ENCODE measurements around the gene CNST.

CNST gene

DNA sequence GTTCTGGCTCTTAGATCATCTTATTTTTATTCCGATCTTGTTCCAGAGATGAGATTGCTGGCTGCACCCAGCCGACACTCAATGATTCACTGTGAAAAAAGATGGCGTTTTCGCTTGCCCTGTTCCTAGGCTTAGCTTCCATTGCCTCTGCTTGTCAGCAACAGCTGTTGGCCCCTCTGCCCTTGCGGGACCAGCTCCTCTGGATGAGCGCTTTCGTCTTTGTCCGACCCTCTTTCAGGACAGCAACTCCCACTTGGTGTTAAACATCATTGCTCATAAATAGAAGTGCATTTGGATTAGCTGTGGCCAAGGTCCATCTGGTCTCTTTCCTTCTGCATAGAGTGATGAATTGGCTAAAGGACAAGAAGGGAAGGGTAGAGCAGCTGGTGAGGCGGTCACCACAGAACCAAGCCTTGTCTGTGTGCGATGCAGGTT lies 114.5 kb downstream of the CNST start:
- DNase-seq (ENCODE audit: low read depth), result no peak
- TF ChIP-seq, protein P1, sequence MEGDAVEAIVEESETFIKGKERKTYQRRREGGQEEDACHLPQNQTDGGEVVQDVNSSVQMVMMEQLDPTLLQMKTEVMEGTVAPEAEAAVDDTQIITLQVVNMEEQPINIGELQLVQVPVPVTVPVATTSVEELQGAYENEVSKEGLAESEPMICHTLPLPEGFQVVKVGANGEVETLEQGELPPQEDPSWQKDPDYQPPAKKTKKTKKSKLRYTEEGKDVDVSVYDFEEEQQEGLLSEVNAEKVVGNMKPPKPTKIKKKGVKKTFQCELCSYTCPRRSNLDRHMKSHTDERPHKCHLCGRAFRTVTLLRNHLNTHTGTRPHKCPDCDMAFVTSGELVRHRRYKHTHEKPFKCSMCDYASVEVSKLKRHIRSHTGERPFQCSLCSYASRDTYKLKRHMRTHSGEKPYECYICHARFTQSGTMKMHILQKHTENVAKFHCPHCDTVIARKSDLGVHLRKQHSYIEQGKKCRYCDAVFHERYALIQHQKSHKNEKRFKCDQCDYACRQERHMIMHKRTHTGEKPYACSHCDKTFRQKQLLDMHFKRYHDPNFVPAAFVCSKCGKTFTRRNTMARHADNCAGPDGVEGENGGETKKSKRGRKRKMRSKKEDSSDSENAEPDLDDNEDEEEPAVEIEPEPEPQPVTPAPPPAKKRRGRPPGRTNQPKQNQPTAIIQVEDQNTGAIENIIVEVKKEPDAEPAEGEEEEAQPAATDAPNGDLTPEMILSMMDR (IDR thresholded peaks at IDR 0.05; ENCODE audit: insufficient read depth, low read depth, low read length, missing control alignments), result no peak
- no peak overlapping the region for H3K4me3 ChIP-seq (ENCODE audit: low read depth, low read length)

DNA sequence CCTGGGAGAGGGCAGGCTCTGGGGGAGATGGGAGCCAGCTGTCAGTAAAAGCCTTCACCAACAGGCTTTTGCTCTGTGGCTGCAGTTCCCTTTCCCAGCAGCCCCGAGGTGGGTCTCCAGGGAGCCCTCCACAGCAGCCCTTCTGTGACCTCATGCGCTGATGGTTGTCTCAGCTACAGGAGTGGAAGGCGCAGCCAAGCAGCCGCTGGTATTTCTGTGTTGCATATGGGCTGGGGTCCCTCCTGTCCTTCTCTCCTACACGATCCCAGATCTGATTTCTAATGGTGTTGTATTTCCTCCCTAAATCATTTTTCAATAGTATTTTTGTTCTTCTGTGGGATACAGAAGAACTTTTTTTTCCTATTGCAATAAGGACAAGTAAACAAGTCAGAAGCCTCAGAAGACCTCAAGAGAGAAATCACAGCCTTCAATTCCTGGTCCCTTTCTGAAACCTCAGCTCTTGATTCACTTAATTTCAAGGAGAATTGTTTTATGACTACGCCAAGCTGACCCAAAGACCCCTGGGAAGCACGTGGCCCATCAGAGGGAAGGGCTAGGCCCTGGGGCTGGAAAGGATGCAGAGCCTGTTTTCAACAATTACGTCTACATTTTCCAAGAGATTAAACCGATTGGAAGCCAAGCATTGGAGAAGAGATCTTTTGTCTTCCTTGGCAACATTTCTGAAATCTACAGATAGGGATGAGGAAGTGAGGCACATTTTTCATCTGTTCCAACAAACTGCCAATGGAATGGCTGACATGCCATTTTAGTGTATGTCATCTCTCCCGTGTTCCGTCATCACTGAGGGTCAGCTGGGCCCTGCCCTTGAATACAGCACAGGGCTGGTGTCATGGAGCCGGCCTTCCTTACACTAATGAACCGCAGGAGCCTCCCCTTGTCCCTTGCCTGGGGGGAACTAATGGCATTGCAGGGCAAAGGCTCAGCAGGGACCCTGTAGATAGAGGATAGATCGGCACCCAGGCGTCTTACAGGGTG lies 115.9 kb downstream of the CNST start:
- DNase-seq (ENCODE audit: low read depth), result no peak
- no peak overlapping the region for H3K4me3 ChIP-seq (ENCODE audit: low read depth, low read length)
- TF ChIP-seq, protein P1 (IDR thresholded peaks at IDR 0.05; ENCODE audit: insufficient read depth, low read depth, low read length, missing control alignments), result no peak

DNA sequence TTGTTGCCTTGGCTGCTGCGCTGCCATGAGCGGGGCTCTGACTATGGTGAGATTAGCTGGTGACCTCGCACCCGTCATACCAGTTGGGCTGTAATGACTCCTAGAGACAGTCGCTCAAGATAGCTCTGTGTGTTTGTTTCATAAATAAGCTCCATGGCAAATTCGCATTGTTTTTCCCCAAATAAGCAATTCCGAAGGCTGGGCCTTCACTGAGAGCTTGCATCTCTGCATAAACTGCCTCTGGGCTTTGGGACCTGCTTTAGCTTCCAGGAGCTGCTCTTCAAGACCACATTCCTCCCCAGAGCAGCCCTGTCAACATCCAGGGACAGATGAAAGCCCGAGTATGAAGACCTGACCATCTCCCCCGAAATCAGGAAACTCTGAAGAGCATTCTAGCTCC lies 117.3 kb downstream of the CNST start:
- H3K4me3 ChIP-seq (ENCODE audit: low read depth, low read length), result no peak overlapping the region
- no peak for DNase-seq (ENCODE audit: low read depth)
- TF ChIP-seq, protein P1 (IDR thresholded peaks at IDR 0.05; ENCODE audit: insufficient read depth, low read depth, low read length, missing control alignments), result no peak

DNA sequence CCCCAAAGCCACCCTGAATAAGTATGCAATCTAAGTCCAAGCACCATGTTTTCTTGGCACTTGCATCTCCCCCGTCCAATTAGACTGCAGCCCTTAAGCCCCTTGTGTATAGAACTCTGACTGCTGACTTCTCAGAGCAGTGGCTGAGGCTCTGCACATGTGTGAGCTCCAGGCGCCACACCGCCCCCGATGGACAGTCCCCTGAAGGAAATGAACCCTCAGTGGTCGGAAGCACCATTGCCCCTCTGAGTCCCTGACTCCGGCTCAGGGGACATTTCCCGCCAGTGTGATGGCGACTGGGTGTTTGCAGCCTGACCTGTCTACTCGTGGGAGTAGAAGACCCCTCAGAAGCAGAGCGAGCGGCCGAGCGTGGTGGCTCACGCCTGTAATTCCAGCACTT lies 120.7 kb downstream of the CNST start:
- TF ChIP-seq, protein P1 (IDR thresholded peaks at IDR 0.05; ENCODE audit: insufficient read depth, low read depth, low read length, missing control alignments), result no peak
- no peak for DNase-seq (ENCODE audit: low read depth)
- no peak overlapping the region for H3K4me3 ChIP-seq (ENCODE audit: low read depth, low read length)

DNA sequence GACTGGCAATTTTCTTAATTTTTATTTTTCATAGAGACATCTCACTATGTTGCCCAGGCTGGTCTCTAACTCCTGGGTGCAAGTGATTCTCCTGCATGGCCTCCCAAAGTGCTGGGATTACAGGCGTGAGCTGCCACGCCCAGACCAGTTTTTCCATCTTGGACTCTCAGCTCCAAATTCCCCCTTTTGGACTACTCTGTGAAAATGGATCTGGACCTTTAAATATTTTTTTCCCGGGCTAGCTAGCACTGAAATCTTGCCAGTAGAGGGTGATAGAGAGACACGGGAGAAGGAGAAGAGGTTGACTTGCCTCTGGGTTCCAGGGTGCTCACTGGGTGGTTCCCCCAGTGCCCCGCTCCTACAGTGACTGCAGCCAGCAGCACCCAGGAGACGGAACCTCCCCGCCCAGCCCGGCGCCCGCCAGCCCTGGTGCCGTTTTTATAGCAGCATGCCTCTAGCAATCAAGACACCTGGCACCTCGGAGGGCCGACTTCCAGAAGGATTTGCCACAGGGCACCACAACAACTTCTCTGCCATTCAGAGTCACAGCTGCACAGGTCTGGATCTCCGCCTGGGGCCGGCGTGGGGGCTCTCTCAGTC lies 123.3 kb downstream of the CNST start:
- TF ChIP-seq, protein P1 (IDR thresholded peaks at IDR 0.05; ENCODE audit: insufficient read depth, low read depth, low read length, missing control alignments), result peak; percentile 86
- no peak overlapping the region for H3K4me3 ChIP-seq (ENCODE audit: low read depth, low read length)
- DNase-seq (ENCODE audit: low read depth), result peak; percentile 76

DNA sequence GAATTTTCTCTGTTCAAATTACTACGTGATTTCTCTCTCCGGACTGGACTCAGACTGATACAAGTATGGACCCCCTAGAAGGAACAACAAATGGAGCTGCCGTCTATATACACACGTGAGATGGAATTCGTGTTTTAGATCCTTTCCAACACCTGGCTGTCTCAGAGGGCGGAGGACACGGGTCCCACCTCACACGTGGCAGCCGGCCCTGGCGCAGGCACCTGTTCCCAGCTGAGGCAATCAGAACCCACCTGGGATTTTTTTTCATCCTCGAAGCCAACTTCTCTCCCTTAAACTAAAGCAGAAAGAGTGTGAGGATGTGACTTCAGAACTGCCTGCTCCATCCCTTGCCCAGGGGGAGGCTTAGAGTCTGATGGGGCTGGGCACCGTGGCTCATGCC lies 123.8 kb downstream of the CNST start:
- TF ChIP-seq, protein P1 (IDR thresholded peaks at IDR 0.05; ENCODE audit: insufficient read depth, low read depth, low read length, missing control alignments), result no peak
- no peak for DNase-seq (ENCODE audit: low read depth)
- no peak overlapping the region for H3K4me3 ChIP-seq (ENCODE audit: low read depth, low read length)
